ENCODE results near the gene HMOX2.

HMOX2 gene

GRCh38 chr16:4465977-4466779 lies 10.0 kb upstream of the HMOX2 start:
- DNase-seq: peak; percentile 50 to 65

GRCh38 chr16:4467916-4468315 lies 8.3 kb upstream of the HMOX2 start:
- no peak for DNase-seq

GRCh38 chr16:4468972-4469371 lies 7.2 kb upstream of the HMOX2 start:
- DNase-seq: no peak

- DNase-seq: no peak
Measured at GRCh38 chr16:4471869-4472268, 4.3 kb upstream of the HMOX2 start.

- no peak for DNase-seq
Measured at GRCh38 chr16:4472880-4473279, 3.3 kb upstream of the HMOX2 start.

GRCh38 chr16:4474192-4474961 lies 1.8 kb upstream of the HMOX2 start, which contains the start of gene NMRAL1:
Gene NMRAL1 (minus strand): TSS chr16:4474625. CDS start chr16:4474132, 493 bp downstream.
- peak; percentile 63 to 76 for DNase-seq

GRCh38 chr16:4477966-4478365 lies 1.8 kb downstream of the HMOX2 start:
- DNase-seq: peak in 1 of 2 donors; percentile 37

GRCh38 chr16:4481526-4481925 lies 5.3 kb downstream of the HMOX2 start:
- no peak for DNase-seq

GRCh38 chr16:4481963-4482362 lies 5.8 kb downstream of the HMOX2 start:
- no peak for DNase-seq

GRCh38 chr16:4486126-4486893 lies 10.1 kb downstream of the HMOX2 start:
- no peak for DNase-seq

- no peak for DNase-seq
Measured at GRCh38 chr16:4487955-4488498, 11.8 kb downstream of the HMOX2 start.

GRCh38 chr16:4488499-4488967 lies 12.3 kb downstream of the HMOX2 start:
- no peak for DNase-seq

- DNase-seq: no peak
Measured at GRCh38 chr16:4489030-4489429, 12.8 kb downstream of the HMOX2 start.

GRCh38 chr16:4491898-4492297 lies 15.7 kb downstream of the HMOX2 start:
- DNase-seq: no peak

- DNase-seq: no peak
Measured at GRCh38 chr16:4494746-4495490, 18.7 kb downstream of the HMOX2 start.

- no peak for DNase-seq
Measured at GRCh38 chr16:4495766-4496165, 19.6 kb downstream of the HMOX2 start.

GRCh38 chr16:4496305-4496704 lies 20.1 kb downstream of the HMOX2 start:
- no peak for DNase-seq

GRCh38 chr16:4498546-4499195 lies 22.5 kb downstream of the HMOX2 start:
- no peak for DNase-seq

GRCh38 chr16:4499196-4499555 lies 23.0 kb downstream of the HMOX2 start:
- DNase-seq: no peak

- DNase-seq: no peak
Measured at GRCh38 chr16:4500272-4500671, 24.1 kb downstream of the HMOX2 start.

GRCh38 chr16:4501071-4501478 lies 24.9 kb downstream of the HMOX2 start:
- no peak for DNase-seq
